Activated CD4-positive, alpha-beta T cell treated with anti-CD3 and anti-CD28 coated beads, Interleukin-2, amount 50 U/mL, for 24 hours (primary cell): Measurements from ENCODE around the gene FARP2.
"Not testable (repeated sequence)": the region's sequence is repeated elsewhere in the genome, so short reads cannot be mapped to it uniquely, and the experiment has no call there.

Experiments used
- DNase-seq, 2 donors: peaks; one replicate each; pipeline ENCODE4 v3.0.0-alpha.2; 2020; ENCODE audit warnings: low read depth in 1 of 2, low spot score in 1 of 2

The FARP2 gene

DNA sequence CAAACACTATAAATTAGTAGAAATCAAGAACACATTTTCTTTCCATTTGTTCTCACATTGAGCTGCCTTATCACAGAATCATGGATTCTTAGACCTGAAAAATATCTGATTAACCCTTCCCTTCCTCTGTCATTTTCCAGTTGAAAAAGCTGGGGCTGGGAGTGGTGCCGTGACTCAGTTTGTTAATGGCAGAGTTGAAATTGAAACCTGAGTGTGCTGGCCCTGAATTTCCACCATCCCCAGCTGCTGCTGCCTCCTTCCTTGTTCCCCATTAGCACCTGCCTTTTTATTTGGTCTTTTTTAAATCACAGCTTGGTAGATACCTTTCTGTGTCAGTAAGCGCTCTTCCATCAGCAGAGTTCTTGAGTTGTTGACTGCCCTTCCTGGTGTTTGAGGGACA is 10.6 kb downstream of the FARP2 start:
- DNase-seq, result no peak

DNA sequence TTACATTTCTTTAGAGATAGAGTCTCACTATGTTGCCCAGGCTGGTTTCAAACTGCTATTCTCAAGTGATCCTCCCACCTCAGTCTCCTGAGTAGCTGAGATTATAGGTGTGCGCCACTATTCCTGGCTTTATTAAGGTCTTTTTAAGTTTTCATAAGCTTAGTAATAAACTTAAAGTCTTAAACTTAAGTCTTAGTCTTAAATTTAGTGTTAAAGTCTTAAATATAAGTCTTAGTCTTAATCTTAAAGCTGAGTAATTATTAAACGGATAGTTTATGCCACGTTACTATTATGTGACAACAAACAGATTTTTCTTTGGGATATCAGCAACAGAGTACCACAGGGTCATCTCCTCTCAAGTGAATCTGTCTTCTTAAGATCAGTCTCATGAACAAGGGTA is 12.6 kb downstream of the FARP2 start:
- no peak for DNase-seq

DNA sequence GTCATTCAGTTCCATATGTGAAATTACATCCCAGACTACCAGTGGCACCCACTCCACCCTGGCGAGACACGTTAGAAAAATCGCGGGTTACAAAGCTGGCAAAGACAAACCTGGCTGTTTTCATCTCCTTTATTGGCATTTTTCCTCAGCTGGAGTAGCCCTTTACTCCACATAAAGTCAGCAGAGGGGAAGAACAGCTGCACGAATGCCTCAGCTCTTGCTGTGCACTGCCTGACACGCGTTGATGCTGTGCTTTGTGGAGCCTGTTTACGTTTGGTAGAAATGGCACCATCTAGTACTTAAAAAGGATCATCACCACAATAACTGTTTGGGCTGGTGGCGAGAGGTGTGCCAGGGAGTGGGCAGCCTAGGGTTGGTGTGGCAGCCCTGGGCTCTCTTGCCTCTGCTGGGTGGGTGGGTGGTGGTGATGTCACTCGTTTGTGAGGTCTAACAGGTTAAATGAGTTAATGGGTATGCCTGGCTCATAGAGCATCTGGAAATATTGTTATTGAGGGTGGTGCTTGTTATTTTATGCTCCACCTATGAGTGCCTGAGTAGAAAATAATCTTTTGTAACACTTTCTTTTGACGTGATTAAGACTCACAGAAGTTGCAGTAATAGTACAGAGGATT is 16.4 kb downstream of the FARP2 start:
- no peak for DNase-seq

DNA sequence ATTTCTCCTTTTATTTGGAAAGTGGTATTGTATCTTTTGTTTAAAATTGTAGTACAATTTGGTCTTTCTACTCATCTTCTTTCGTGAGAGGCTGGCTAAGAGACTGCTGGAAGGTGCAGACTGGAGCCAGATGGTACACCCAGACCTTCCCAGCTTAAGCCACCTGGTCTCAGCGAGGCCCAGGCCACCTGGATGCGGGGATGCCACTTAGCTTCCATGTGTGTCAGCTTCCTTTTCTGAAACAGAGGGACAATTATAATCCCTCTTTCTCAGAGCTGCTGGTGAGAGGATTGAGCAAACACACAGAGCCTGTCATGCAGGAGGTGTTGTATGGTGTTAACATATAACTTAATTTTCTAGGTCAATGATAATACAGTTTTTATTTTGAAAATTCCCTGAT is 17.4 kb downstream of the FARP2 start:
- no peak for DNase-seq

DNA sequence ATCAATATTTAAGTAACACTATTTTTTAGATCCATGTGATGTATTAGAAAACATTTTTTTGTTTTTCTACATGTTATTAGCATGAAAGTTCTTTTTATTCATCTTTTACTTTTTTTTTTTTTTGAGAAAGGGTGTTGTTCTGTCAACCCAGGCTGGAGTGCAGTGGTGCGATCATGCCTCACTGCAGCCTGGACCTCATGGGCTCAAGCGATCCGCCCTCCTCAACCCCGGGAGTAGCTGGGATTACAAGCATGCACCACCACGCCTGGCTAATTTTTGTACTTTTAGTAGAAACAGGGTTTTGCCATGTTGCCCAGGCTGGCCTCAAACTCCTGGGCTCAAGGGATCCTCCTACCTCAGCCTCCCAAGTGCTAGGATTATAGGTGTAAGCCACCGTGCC is 17.8 kb downstream of the FARP2 start:
- not testable (repeated sequence) for DNase-seq

DNA sequence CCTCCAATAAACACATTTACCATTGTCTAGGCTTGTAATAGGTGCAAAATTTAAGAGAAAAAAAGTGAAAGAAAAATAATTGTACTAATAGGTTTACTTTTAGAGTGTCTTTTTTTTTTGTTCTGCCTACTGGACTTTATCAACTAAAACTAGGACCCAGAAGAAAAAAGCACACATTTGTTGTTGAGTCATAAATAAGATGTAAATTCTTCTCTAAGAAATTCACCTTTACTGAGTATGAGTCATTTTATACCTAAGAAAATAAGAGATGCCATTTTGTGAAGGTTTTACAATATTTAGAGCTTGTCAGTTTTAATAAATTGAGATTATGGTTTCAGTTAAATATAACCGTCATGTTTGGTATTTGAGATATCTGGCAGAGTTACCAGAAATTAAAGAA is 19.2 kb downstream of the FARP2 start:
- DNase-seq, result no peak

DNA sequence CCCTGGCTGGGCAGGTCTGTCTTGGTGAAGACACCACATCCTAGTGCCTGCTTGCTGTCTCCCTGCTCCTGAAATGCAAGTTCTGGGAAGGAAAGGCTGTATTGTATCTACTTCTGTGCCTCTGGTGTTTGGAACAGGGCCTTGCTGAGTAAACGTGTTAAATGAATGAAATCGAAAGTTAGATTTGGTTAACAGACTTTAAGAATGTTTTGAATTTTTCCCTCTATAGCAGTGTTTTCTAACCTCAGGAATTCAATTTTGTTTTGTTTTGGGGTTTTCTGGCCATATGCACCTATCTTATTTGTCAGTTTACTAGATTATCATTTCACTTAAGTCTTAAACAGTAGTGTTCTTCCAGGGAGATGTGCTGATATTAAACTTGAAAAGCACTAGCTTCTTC is 20.7 kb downstream of the FARP2 start:
- no peak for DNase-seq

DNA sequence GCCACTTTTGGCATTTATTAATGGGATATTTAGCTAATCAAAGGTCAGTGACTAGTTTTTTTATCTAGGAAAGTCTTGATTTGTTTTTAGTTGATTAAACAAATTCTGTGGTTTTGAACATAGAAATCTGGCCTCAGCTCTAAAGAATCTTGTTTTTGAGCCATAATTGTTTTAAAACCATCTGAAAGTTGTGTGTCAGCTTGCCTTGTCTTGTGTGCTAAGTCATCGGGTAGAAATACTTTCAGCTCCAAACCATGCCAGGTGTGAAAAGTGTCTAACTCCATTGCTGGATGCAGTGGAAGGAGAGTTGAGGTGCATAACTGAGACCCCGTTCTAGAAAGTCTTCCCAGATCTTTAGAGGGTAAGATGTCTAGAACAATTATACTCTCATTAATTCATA is 22.7 kb downstream of the FARP2 start:
- no peak for DNase-seq

DNA sequence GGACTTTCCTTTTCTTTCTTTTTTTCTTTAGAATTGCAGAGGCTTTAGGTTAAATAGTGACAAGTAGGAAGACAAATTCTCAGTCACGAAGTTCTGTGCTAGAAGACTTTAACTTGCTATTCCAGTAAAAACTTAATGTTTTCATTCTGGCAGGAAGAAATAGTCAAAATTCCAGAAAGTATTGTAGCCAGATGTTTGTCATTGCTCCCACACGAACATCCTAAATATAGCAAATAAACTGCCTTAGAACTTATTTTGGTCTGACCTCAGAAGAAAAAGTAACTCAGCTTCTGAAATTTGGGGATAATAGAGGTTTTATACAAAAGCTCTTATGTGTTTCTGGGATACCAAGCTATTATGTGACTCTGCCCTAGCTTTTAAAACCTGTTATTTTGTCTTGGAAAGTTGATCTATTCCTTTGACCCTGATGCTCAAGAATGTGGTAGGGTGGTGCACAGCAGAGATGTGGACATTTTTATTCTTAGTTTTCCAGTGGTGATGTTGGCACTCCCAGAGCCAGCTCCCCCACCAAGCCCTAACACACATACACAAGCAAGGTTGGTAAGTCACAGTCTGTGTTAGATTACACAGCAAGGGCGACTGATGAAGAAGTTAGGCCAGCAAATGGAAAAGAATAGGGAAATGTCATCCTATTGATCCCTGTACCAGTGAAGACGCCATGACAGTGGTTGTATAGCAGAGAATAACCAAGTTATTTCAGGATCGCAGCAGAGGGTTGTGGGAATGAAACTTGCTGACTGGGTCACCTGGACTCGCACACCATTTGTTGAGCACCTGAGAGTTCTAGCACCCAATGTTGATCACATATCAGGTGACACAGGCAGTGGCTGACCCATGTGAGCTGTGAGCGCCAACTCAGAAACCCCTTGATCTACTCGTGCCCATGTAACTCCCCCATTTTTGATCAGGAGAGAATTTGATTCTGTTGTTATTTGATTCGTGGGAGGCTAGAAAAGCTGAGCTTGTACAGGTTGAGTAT is 23.7 kb downstream of the FARP2 start:
- no peak for DNase-seq

DNA sequence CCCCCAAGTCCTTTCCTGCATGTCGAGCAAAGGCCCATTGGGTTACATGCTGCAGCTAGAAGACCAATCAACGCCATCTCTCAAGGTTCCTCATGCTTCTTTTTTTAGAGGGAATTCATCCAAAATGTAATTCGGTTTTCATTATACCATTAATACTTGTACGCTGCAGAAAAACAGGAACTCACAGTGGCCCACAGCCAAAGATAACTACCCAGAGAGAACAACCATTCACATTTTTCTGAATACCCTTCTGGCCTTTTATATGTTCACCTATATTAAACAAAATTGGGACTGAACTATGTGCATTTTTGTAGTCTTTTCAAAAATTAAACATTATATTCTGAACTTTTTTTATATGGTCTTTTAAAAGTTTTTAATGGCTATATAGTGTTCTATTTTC is 25.8 kb downstream of the FARP2 start:
- DNase-seq, result no peak

DNA sequence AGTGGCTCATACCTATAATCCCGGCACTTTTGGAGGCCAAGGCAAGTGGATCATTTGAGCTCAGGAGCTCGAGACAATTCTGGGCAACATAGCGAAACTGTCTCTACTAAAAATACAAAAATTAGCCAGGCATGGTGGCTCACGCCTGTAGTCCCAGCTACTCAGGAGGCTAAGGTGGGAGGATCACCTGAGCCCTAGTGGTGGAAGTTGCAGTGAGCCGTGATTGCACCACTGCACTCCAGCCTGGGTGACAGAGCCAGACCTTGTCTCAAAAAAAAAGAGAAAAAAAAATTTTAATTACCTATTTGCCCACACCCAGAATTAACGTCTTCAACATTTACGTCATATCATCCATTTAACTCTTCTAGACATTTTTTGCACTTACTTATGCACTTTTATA is 29.4 kb downstream of the FARP2 start:
- DNase-seq, result not testable (repeated sequence)

DNA sequence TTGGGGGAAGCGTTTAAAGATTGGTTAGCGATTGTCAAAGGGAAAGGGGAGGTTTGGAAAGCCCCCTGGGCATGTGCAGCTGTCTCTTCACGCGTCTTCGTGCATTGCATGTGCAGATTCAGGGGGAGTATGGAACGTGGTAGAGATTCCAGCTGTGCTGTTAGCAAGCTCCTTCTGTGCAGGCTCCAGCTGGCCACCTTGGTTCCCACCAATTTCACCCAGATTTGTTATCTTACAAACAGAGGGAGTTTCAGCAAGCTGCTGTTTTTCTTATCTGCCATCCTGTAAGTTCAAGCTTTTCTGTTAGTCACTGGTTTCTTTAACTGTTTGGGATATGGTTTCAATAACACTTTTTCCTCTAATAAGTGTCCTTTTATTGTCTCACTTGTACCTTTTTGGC is 30.4 kb downstream of the FARP2 start:
- no peak for DNase-seq

DNA sequence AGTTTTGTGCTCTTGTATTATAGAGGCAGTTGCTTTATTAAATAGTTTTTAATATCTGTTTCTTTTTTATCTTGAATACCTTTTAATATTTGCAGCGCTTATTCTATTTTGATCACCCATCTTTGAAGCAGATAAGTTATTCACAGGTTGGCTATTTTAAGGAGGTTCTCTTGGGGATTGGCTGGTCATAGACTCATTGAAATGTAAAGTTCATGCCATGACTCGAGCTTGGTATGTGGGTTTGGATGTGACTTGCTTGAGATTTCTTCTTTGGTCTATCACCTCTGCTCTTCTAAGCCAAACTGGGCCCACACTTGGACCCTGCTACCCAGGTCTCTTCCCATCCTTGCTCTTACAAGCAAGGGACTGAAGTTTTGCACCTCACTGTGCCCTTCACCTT is 33.6 kb downstream of the FARP2 start:
- DNase-seq, result no peak

DNA sequence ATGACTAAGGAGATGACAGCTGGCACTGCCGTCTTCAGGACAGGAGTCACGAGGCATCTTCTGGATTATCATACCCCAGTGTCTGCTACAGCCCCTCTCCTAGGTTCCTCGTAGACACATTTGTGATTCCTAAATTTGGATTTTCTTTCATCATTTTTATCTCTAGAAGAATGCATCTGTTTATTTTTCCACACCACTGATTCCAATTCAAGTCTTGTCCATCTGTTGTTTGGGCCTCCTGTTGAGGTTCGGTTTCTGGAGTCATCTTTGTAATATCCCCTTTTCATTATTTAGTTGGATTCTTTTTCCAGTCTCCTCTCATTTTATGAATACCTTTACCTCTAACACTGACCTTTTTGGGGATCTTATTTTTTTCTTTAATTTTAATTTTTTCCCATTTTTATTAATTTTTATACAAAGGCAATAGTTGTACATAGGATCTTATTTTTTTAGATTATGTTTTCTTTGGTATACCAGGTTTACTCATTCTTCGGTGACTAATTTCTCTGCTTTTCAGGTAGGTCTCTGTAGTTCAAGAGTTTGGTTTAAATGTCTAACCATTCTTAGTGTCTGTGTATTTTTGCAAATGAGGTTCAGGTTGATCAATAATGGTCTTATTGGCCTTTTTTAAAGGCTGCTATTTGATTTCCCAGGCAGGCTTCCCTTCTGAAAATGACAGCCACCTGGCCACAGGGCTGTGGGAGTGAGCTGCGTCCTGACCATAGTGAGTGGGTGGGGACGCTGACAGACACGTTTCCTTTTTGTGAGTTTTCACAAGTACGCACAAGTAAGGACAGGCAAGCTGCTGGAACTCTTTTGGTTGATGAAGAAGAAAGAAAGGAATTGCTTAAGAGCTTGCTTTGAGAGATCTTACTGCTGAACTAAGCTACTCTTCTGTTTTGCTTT is 34.5 kb downstream of the FARP2 start:
- DNase-seq, result no peak

DNA sequence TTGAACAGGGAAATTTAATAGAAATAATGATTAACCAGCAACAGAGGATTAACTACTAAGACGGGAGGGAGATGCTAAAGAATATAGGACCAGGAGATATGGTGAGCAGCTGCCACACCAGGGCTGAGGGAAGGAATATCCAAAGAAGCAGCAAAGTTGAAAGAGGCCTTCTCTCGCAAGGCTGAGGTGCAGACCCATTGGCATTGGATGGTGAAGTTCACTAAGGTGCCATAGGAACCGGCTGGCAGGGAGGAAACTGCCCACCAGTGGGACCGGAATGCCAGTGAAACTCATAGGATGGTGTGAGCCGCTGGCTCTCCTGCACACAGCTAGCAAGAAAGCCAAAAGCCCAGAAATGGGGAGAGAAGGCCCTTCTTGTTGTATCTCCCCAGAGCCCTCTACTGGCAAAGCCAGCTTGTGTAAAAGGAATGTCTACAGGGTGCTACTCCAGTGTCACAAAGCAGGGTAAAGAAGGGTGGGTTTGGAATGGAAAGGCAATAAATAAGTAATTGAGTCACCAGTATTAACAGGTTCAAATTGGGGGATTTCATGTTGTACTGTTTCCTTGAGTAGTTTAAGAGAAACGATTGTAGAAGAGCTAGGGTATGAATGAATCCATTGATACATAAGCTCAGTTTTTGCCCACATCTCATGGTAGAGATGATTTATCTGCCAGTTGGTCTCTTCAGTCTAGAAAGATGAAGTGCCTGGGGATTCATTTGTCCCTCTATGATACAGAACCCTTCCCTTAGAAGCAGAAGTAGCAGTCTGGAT is 36.0 kb downstream of the FARP2 start:
- no peak for DNase-seq

DNA sequence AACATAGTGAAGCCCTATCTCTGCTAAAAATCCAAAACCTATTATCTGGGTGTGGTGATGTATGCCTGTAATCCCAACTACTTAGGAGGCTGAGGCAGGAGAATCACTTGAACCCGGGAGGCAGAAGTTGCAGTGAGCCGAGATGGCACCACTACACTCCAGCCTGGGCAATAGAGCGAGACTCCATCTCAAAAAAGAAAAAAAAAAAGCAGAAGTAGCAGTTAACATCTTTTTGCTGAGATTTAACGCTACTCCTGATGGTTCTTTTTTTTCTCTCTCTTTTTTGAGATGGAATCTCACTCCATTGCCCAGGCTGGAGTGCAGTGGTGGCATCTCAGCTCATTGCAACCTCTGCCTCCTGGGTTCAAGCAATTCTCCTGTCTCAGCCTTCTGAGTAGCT is 36.7 kb downstream of the FARP2 start:
- DNase-seq, result not testable (repeated sequence)

DNA sequence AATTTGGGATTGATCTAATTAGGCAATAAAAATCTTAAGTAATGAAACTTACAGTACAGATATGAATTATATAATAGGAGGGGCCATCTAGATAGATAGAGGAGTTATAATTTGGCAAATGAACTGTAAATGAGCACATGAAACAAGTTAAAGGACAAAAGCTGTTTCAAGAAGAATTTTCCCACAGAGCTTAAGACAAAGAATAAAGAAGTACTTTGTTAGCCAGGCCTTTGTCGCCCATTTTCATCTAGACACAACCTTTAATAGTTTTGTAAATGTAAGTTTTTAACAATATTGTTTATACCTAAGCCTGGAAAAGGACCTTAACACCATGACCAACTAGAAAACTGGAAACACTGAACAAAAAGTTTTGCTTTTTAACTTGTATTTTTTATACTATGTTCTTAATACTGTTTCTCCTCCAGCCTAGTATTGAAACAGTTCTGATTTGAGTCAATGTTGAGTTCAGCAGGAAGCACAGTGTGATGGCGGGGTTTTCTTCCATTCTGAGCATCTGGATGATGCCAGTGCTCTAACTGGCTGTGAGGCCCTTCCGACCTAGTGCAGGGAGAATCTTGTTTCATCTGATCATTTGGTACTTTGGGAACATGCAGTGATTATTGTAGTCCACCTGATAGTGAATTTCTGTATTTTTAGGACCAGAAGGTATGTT is 37.6 kb downstream of the FARP2 start:
- DNase-seq, result no peak

DNA sequence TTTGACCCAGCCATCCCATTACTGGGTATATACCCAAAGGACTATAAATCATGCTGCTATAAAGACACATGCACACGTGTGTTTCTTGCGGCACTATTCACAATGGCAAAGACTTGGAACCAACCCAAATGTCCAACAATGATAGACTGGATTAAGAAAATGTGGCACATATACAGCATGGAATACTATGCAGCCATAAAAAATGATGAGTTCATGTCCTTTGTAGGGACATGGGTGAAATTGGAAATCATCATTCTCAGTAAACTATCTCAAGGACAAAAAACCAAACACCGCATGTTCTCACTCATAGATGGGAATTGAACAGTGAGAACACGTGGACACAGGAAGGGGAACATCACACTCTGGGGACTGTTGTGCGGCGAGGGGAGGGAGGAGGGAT is 40.7 kb downstream of the FARP2 start:
- DNase-seq, result not testable (repeated sequence)

DNA sequence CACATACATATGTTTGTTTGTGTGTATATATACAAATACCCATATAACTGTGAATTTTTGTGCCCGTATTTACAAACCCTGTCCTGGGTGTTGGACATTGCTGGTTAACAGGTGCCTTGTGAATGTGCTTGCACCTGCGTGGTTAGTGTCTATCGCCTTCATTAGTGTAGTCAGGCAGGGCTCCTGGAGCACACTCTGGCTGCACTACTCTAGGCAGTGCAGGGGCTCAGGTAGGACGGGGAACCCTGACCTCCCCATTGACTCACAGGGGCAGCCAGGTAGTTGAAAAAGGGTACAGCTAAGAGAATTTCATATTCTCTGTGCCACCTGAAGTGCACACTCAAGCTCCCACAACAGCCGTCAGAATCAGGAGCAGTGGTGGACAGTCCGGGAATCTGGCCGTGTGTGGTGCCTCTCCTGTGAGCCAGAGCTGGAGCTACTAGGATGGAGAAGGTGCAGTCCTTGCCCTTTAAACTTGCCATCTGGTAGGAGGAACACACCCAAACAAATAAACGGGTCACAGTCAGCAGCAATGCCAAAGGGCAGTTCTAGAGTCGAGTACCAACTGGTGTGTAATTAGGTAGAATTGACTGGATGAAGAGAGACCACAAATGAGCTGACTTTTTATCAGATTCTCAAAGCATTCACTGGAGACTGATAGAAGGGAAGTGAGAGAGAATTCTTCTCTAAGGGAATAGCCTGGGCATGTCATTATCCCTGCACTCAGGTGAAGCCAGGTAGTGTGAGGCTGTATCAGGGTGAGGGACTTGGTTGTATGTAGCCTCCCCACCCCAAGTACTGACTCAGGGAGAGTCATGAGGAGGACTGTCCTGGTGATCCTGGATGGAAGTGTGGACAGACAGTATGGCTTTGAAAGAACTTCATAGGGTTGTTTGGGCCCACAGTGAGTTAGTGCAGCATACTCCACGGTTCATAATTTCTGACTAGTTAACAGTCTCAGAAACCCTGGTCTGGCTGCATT is 44.1 kb downstream of the FARP2 start:
- DNase-seq, result no peak
